ENCODE measurements around the gene CDCA5. TPM values are rescaled to one million over a fixed set of nuclear protein-coding genes. Genes with fewer than 3 reads are reported as not detected.

Gene CDCA5
- 16.4 to 17.0 TPM (median 16.5 TPM) in 3 replicates for total RNA-seq

DNA sequence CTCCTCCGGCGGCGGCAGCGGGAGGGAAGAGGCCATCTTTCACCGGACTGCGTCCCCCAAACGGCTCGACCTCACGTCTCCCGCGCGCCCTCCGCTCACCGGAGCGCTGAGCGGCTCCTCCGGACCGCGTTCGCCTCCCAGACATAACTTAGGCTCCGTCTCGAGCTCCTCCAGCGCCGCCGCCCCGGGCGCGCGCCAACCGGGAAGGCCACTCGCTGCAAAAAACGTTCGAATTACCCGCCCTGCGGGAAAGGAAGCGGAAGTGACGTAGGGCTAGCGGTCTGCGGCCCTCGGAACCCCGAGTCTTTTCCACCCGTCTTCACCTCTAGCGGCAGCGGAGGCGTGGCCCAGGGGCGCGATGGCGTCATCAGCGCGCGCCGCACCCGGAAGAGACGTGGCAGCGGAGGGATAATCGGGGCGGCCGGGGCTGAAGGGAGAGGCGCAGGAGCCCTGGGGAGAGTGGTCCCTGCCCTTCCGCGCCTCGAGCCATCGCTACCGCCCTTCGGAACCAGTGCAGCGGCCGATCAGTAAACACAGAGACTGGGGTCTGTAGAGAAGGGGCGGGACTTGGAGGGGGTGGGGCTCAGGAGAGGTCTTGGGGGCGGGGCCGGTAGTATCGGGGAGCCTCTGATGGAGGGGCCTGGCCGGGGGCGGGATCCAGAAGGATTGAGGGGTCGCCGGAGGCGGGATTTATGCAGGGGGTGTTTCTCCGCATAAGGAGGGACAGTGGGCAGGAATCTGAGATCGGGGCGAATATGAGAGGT, at the start of gene CDCA5, which contains the start of gene ZFPL1:
Gene CDCA5, minus strand, starts transcription at position 207 of the 764 bp plus-strand sequence. Its CDS starts 62 bp downstream, at position 145.
Gene ZFPL1, plus strand, starts transcription at position 389 of the 764 bp plus-strand sequence. CDS start 477 bp downstream, outside the sequence.
- no peaks in the 10 kb centered on the region for H3K27me3 Mint-ChIP-seq (ENCODE audit: low read depth)
- H3K27ac Mint-ChIP-seq, result peak within 1 kb of the TSS; percentile 99
- peaks cover 17% of the 10 kb centered on the region for H3K36me3 Mint-ChIP-seq
- H3K4me3 Mint-ChIP-seq, result peak within 1 kb of the TSS; percentile 96
- H3K9me3 Mint-ChIP-seq, result no peaks in the 10 kb centered on the region
- H3K4me1 Mint-ChIP-seq, result peaks cover 25% of the 10 kb centered on the region
- no peak for TF ChIP-seq CTCF (IDR thresholded peaks at IDR 0.05; ENCODE audit: unreplicated experiment)
- DNase-seq (ENCODE audit: low spot score in 2 of 2, unreplicated experiment in 2 of 2), result peak; percentile 95 to 97

GRCh38 chr11:65132988-65133700, 49.3 kb upstream of the CDCA5 start:
- H3K36me3 Mint-ChIP-seq, result peaks cover 3% of the 10 kb centered on the region
- peak overlapping the region; percentile 99 for H3K4me3 Mint-ChIP-seq
- TF ChIP-seq CTCF (IDR thresholded peaks at IDR 0.05; ENCODE audit: unreplicated experiment), result no peak
- DNase-seq (ENCODE audit: low spot score in 2 of 2, unreplicated experiment in 2 of 2), result no peak
- no peaks in the 10 kb centered on the region for H3K27me3 Mint-ChIP-seq (ENCODE audit: low read depth)
- H3K4me1 Mint-ChIP-seq, result peaks cover 30% of the 10 kb centered on the region
- H3K27ac Mint-ChIP-seq, result peak overlapping the region; percentile 100
- H3K9me3 Mint-ChIP-seq, result no peaks in the 10 kb centered on the region

- Mint-ChIP-seq H3K4me1 (peaks cover 30% of the 10 kb centered on the region), H3K9me3 (no peaks in the 10 kb centered on the region), H3K4me3 (peak overlapping the region; percentile 99), H3K36me3 (peaks cover 3% of the 10 kb centered on the region), H3K27me3 (ENCODE audit: low read depth) (no peaks in the 10 kb centered on the region), H3K27ac (peak overlapping the region; percentile 100)
- no peak for DNase-seq (ENCODE audit: low spot score in 2 of 2, unreplicated experiment in 2 of 2)
- TF ChIP-seq CTCF (IDR thresholded peaks at IDR 0.05; ENCODE audit: unreplicated experiment), result no peak
These were observed 48.6 kb upstream of the CDCA5 start for GRCh38 chr11:65132238-65132987.

- H3K27me3 Mint-ChIP-seq (ENCODE audit: low read depth), result no peaks in the 10 kb centered on the region
- no peaks in the 10 kb centered on the region for H3K9me3 Mint-ChIP-seq
- H3K27ac Mint-ChIP-seq, result no peak overlapping the region
- TF ChIP-seq CTCF (IDR thresholded peaks at IDR 0.05; ENCODE audit: unreplicated experiment), result no peak
- H3K4me1 Mint-ChIP-seq, result peaks cover 30% of the 10 kb centered on the region
- peaks cover 6% of the 10 kb centered on the region for H3K36me3 Mint-ChIP-seq
- no peak for DNase-seq (ENCODE audit: low spot score in 2 of 2, unreplicated experiment in 2 of 2)
- H3K4me3 Mint-ChIP-seq, result peak overlapping the region; percentile 6
These were observed 48.0 kb upstream of the CDCA5 start for GRCh38 chr11:65131895-65132237.

- no peak for DNase-seq (ENCODE audit: low spot score in 2 of 2, unreplicated experiment in 2 of 2)
- Mint-ChIP-seq H3K4me1 (peaks cover 27% of the 10 kb centered on the region), H3K9me3 (no peaks in the 10 kb centered on the region), H3K36me3 (peaks cover 7% of the 10 kb centered on the region), H3K27me3 (ENCODE audit: low read depth) (no peaks in the 10 kb centered on the region), H3K27ac (no peak overlapping the region), H3K4me3 (no peak overlapping the region)
- no peak for TF ChIP-seq CTCF (IDR thresholded peaks at IDR 0.05; ENCODE audit: unreplicated experiment)
These were observed 47.6 kb upstream of the CDCA5 start for GRCh38 chr11:65131417-65131776.
